Neural crest cell (in vitro differentiated cells): ENCODE measurements around the gene CAMK1. TPM values are rescaled to one million over a fixed set of nuclear protein-coding genes. Genes with fewer than 3 reads are reported as not detected.

ENCODE experiments used
- DNase-seq: peaks from one replicate; pipeline ENCODE4 v3.0.0; 2021; ENCODE audit warnings: low read depth, mixed read lengths, low spot score
- H3K27ac Mint-ChIP-seq: one replicate; pipeline ENCODE4 v1.8.0; 2021; ENCODE audit warnings: mild to moderate bottlenecking, mixed read lengths; ENCODE audit not compliant: unreplicated experiment
- H3K27me3 Mint-ChIP-seq: 2 replicates; pipeline ENCODE4 v1.8.0; 2021; ENCODE audit warnings: low read depth, mild to moderate bottlenecking, mixed read lengths
- H3K36me3 Mint-ChIP-seq: 2 replicates; pipeline ENCODE4 v1.8.0; 2021; ENCODE audit warnings: low read depth, mild to moderate bottlenecking, mixed read lengths
- H3K4me1 Mint-ChIP-seq: 2 replicates; pipeline ENCODE4 v1.8.0; 2021; ENCODE audit warnings: mixed read lengths
- H3K4me3 Mint-ChIP-seq: one replicate; pipeline ENCODE4 v1.8.0; 2021; ENCODE audit warnings: mild to moderate bottlenecking, mixed read lengths
- H3K9me3 Mint-ChIP-seq: 2 replicates; pipeline ENCODE4 v1.8.0; 2021; ENCODE audit warnings: mixed read lengths
- CTCF ChIP-seq: fragments of 200-600 bp; sonication (generic); conservative IDR thresholded peaks from 2 replicates; pipeline ENCODE4 v1.5.0; 2021; ENCODE audit warnings: antibody characterized with exemption, mild to moderate bottlenecking
- total RNA-seq: library from RNA; stranded (reverse); gene quantifications from 2 replicates; pipeline ENCODE4 v1.2.1, GENCODE V29; 2021

The CAMK1 gene
- total RNA-seq, 1 donor from 2014 or later = 22.5 TPM

- Mint-ChIP-seq H3K4me3 (no peak overlapping the region), H3K27me3 (peaks cover 62% of the 10 kb centered on the region), H3K4me1 (no peaks in the 10 kb centered on the region), H3K27ac (no peak overlapping the region), H3K9me3 (no peaks in the 10 kb centered on the region), H3K36me3 (no peaks in the 10 kb centered on the region)
- no peak for DNase-seq
- TF ChIP-seq CTCF = no peak
Measured at GRCh38 chr3:9721015-9721699, 48.6 kb downstream of the CAMK1 start.

GRCh38 chr3:9718118-9718517 lies 51.6 kb downstream of the CAMK1 start:
- H3K4me1 Mint-ChIP-seq = no peaks in the 10 kb centered on the region
- H3K9me3 Mint-ChIP-seq = no peaks in the 10 kb centered on the region
- H3K27me3 Mint-ChIP-seq = peaks cover 71% of the 10 kb centered on the region
- H3K4me3 Mint-ChIP-seq = no peak overlapping the region
- TF ChIP-seq CTCF = no peak
- H3K36me3 Mint-ChIP-seq = no peaks in the 10 kb centered on the region
- no peak overlapping the region for H3K27ac Mint-ChIP-seq
- DNase-seq = no peak

GRCh38 chr3:9717563-9717962 lies 52.2 kb downstream of the CAMK1 start:
- Mint-ChIP-seq H3K27me3 (peaks cover 70% of the 10 kb centered on the region), H3K36me3 (no peaks in the 10 kb centered on the region), H3K4me1 (no peaks in the 10 kb centered on the region), H3K27ac (no peak overlapping the region), H3K4me3 (no peak overlapping the region), H3K9me3 (no peaks in the 10 kb centered on the region)
- DNase-seq = no peak
- no peak for TF ChIP-seq CTCF

GRCh38 chr3:9716801-9717555 lies 52.8 kb downstream of the CAMK1 start:
- H3K4me1 Mint-ChIP-seq = no peaks in the 10 kb centered on the region
- no peak overlapping the region for H3K27ac Mint-ChIP-seq
- no peak for TF ChIP-seq CTCF
- H3K4me3 Mint-ChIP-seq = no peak overlapping the region
- H3K27me3 Mint-ChIP-seq = peaks cover 68% of the 10 kb centered on the region
- DNase-seq = no peak
- H3K36me3 Mint-ChIP-seq = no peaks in the 10 kb centered on the region
- no peaks in the 10 kb centered on the region for H3K9me3 Mint-ChIP-seq

- DNase-seq = no peak
- Mint-ChIP-seq H3K27ac (no peak overlapping the region), H3K4me3 (no peak overlapping the region), H3K4me1 (no peaks in the 10 kb centered on the region), H3K36me3 (no peaks in the 10 kb centered on the region), H3K9me3 (no peaks in the 10 kb centered on the region), H3K27me3 (peaks cover 66% of the 10 kb centered on the region)
- peak; percentile 27 for TF ChIP-seq CTCF
Measured at GRCh38 chr3:9715764-9716437, 53.8 kb downstream of the CAMK1 start.
